Liver (tissue), 3 donors: ENCODE results near the gene WDR86.

ENCODE experiments used
- EGR1 ChIP-seq, 2 donors: IDR thresholded peaks; 2 replicates each; pipeline ENCODE4 v1.6.1; 2016 to 2018; ENCODE audit warnings: antibody characterized with exemption in 2 of 2, low read depth in 2 of 2
- FOXA1 ChIP-seq: IDR thresholded peaks from 2 replicates; pipeline ENCODE4 v1.6.1; 2016; ENCODE audit warnings: antibody characterized with exemption
- FOXA2 ChIP-seq: IDR thresholded peaks from 2 replicates; pipeline ENCODE4 v1.6.1; 2016; ENCODE audit warnings: antibody characterized with exemption
- GABPA ChIP-seq, 2 donors: IDR thresholded peaks in 1 of 2; conservative IDR thresholded peaks in 1 of 2; 2 replicates each; pipeline ENCODE4 v1.6.1; 2016; ENCODE audit warnings: antibody characterized with exemption in 2 of 2, mild to moderate bottlenecking in 1 of 2, moderate library complexity in 1 of 2
- HNF4A ChIP-seq, 2 donors: conservative IDR thresholded peaks; 2 replicates each; pipeline ENCODE4 v1.6.1; 2016; ENCODE audit warnings: antibody characterized with exemption in 2 of 2, mild to moderate bottlenecking in 2 of 2
- HNF4G ChIP-seq: IDR thresholded peaks from 2 replicates; pipeline ENCODE4 v1.6.1; 2016; ENCODE audit warnings: antibody characterized with exemption
- NR2F2 ChIP-seq: IDR thresholded peaks from 2 replicates; pipeline ENCODE4 v1.6.1; 2016; ENCODE audit warnings: antibody characterized with exemption
- RAD21 ChIP-seq, 2 donors: IDR thresholded peaks; 2 replicates each; pipeline ENCODE4 v1.6.1; 2016; ENCODE audit warnings: antibody characterized with exemption in 2 of 2, mild to moderate bottlenecking in 2 of 2
- TAF1 ChIP-seq: conservative IDR thresholded peaks from 2 replicates; pipeline ENCODE4 v1.6.1; 2016; ENCODE audit warnings: antibody characterized with exemption, mild to moderate bottlenecking
- TF ChIP-seq, protein P1 (sequence below): fragments of 150-350 bp; IDR thresholded peaks from 2 replicates; pipeline ENCODE4 v1.5.1; 2017; ENCODE audit warnings: improper control_type of control experiment, low read depth, low read length; ENCODE audit not compliant: missing input control
- TF ChIP-seq, protein P2 (sequence below): IDR thresholded peaks from 2 replicates; pipeline ENCODE4 v1.6.1; 2016; ENCODE audit warnings: antibody characterized with exemption
- TF ChIP-seq, protein P3 (sequence below): IDR thresholded peaks from 2 replicates; pipeline ENCODE4 v1.6.1; 2016; ENCODE audit warnings: antibody characterized with exemption
- TF ChIP-seq, protein P4 (sequence below): IDR thresholded peaks from 2 replicates; pipeline ENCODE4 v1.6.1; 2016; ENCODE audit warnings: antibody characterized with exemption, mild to moderate bottlenecking
- TF ChIP-seq, protein P5 (sequence below): IDR thresholded peaks from 2 replicates; pipeline ENCODE4 v1.6.1; 2016; ENCODE audit warnings: antibody characterized with exemption
- donor health status: healthy.
- donor health status: healthy.

DNA sequence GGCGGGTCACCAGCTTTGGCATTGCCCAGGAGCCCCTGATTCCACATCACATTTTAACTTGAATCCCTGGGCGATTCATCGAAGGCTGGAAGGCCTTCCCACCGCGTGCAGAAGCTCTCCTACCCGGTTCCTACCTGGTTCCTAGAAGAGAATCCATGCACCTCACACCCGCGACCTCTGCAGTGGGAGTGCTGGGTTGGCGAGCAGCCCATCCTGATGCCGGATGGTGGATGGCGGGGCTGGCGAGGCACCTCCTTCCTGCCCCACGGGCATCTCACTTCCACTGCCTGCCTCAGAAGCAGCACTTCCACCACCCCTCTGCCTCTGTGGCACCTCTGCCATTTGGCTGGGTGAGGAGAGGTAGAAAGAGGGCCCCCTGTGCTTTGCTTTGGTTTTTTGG is 36.2 kb downstream of the WDR86 start:
- TF ChIP-seq, protein P1, sequence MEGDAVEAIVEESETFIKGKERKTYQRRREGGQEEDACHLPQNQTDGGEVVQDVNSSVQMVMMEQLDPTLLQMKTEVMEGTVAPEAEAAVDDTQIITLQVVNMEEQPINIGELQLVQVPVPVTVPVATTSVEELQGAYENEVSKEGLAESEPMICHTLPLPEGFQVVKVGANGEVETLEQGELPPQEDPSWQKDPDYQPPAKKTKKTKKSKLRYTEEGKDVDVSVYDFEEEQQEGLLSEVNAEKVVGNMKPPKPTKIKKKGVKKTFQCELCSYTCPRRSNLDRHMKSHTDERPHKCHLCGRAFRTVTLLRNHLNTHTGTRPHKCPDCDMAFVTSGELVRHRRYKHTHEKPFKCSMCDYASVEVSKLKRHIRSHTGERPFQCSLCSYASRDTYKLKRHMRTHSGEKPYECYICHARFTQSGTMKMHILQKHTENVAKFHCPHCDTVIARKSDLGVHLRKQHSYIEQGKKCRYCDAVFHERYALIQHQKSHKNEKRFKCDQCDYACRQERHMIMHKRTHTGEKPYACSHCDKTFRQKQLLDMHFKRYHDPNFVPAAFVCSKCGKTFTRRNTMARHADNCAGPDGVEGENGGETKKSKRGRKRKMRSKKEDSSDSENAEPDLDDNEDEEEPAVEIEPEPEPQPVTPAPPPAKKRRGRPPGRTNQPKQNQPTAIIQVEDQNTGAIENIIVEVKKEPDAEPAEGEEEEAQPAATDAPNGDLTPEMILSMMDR: no peak
- TF ChIP-seq, protein P2, sequence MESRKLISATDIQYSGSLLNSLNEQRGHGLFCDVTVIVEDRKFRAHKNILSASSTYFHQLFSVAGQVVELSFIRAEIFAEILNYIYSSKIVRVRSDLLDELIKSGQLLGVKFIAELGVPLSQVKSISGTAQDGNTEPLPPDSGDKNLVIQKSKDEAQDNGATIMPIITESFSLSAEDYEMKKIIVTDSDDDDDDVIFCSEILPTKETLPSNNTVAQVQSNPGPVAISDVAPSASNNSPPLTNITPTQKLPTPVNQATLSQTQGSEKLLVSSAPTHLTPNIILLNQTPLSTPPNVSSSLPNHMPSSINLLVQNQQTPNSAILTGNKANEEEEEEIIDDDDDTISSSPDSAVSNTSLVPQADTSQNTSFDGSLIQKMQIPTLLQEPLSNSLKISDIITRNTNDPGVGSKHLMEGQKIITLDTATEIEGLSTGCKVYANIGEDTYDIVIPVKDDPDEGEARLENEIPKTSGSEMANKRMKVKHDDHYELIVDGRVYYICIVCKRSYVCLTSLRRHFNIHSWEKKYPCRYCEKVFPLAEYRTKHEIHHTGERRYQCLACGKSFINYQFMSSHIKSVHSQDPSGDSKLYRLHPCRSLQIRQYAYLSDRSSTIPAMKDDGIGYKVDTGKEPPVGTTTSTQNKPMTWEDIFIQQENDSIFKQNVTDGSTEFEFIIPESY: no peak
- TF ChIP-seq HNF4G: no peak
- no peak for TF ChIP-seq HNF4A (conservative IDR thresholded peaks at IDR 0.05)
- TF ChIP-seq GABPA (IDR thresholded peaks at IDR 0.05 in 1 of 2, conservative IDR thresholded peaks at IDR 0.05 in 1 of 2): no peak
- no peak for TF ChIP-seq TAF1
- TF ChIP-seq, protein P3, sequence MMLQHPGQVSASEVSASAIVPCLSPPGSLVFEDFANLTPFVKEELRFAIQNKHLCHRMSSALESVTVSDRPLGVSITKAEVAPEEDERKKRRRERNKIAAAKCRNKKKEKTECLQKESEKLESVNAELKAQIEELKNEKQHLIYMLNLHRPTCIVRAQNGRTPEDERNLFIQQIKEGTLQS: no peak
- TF ChIP-seq RAD21 (IDR thresholded peaks at IDR 0.05): no peak
- TF ChIP-seq, protein P4, sequence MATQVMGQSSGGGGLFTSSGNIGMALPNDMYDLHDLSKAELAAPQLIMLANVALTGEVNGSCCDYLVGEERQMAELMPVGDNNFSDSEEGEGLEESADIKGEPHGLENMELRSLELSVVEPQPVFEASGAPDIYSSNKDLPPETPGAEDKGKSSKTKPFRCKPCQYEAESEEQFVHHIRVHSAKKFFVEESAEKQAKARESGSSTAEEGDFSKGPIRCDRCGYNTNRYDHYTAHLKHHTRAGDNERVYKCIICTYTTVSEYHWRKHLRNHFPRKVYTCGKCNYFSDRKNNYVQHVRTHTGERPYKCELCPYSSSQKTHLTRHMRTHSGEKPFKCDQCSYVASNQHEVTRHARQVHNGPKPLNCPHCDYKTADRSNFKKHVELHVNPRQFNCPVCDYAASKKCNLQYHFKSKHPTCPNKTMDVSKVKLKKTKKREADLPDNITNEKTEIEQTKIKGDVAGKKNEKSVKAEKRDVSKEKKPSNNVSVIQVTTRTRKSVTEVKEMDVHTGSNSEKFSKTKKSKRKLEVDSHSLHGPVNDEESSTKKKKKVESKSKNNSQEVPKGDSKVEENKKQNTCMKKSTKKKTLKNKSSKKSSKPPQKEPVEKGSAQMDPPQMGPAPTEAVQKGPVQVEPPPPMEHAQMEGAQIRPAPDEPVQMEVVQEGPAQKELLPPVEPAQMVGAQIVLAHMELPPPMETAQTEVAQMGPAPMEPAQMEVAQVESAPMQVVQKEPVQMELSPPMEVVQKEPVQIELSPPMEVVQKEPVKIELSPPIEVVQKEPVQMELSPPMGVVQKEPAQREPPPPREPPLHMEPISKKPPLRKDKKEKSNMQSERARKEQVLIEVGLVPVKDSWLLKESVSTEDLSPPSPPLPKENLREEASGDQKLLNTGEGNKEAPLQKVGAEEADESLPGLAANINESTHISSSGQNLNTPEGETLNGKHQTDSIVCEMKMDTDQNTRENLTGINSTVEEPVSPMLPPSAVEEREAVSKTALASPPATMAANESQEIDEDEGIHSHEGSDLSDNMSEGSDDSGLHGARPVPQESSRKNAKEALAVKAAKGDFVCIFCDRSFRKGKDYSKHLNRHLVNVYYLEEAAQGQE: no peak
- TF ChIP-seq FOXA1: no peak
- TF ChIP-seq EGR1 (IDR thresholded peaks at IDR 0.05; ENCODE audit: low read depth in 2 of 2): no peak
- TF ChIP-seq NR2F2: no peak
- TF ChIP-seq, protein P5, sequence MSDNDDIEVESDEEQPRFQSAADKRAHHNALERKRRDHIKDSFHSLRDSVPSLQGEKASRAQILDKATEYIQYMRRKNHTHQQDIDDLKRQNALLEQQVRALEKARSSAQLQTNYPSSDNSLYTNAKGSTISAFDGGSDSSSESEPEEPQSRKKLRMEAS: no peak
- no peak for TF ChIP-seq FOXA2
